GM18502 (cell line): ENCODE results near the gene ATP5MC2.
"Not testable (repeated sequence)": the region's sequence is repeated elsewhere in the genome, so short reads cannot be mapped to it uniquely, and the experiment has no call there.

Source experiments
- ATAC-seq: cut with Tn5 transposase; IDR thresholded peaks from one replicate; pipeline ENCODE4 v1.9.1; 2021; ENCODE audit warnings: mild to moderate bottlenecking; ENCODE audit not compliant: unreplicated experiment, poor library complexity

ATP5MC2 gene

DNA sequence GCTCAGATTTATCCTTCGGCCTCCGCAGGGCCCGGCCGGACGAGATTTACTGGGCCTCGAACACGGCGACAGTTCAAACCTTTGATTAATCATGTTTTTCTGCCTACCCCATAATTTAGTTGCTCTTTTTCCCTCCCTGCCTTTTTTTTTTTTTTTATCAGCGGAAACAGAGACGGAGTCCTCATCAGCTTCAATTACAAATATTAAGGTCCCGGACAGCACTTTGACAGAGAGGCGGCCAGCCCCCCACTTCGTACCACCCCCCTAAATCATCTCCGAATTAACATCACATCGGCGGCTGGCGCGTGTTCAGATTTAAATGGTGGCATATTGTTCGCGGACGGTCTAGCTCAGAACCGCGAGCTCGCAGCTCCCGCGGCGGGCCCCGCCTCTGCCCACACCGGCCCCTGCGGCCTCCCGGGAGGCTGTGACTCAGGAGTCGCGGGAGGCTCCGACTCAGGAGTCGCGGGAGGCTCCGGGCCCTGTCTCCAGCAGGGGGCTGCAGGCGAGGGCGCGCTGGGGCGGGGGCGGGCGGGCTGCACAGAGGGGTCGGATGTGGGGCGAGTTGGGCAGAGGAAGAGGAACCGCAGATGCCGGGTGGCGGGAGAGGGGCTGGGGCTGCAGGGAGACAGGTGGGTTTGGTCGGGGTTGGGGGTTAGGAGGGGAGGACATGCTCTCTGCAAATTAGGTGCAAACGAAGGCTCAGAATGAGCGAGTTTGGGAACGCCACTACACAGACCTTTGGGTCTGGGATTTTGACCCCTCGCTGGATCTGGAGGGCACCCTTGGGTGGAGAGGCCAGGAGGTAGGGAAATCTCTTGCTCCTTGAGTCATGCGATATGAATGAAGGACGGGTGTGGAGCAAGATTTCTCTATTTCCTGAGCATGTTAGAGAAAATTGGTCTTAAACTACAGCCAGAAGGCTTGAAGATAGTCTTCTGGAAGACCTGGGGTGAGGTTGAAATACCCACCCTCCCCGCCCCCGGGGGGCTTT lies 19.6 kb upstream of the ATP5MC2 start:
- no peak for ATAC-seq

DNA sequence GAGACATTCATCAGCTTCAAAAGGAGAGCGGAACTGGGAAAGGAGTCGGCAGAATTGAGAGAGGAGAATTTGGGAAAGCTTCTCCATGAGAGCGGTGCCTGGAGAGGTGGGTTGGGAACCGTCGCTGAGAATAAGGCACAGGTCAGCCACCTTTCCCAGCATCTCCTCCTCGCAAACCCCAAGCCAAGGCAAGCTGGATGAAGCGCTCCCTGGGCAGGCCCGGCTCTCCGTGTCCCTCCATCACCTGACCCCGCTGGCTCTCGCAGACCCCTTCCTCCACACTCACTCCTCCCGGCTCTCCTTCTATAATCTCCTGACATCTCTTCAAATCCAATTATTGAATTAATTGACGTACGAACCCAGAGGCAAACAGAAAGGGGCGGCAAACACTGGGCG lies 18.9 kb upstream of the ATP5MC2 start:
- no peak for ATAC-seq

DNA sequence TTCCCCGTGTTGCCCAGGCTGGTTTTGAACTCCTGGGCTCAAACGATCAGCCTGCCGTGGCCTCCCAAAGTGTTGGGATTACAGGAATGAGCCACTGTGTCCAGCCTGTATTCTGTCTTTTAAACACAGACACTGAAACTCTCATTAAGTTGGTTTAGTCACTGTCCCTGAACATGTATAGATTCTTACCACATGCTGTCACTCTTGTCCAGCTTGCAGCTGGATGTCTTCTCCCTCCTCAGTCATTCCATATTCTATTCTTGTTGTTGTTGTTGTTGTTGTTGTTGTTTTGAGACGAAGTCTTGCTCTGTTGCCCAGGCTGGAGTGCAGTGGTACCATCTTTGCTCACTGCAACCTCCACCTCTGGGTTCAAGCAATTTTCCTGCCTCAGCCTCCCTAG lies 12.3 kb upstream of the ATP5MC2 start:
- ATAC-seq: no peak

- no peak for ATAC-seq
Measured at GRCh38 chr12:53686436-53686835, 10.6 kb upstream of the ATP5MC2 start.

DNA sequence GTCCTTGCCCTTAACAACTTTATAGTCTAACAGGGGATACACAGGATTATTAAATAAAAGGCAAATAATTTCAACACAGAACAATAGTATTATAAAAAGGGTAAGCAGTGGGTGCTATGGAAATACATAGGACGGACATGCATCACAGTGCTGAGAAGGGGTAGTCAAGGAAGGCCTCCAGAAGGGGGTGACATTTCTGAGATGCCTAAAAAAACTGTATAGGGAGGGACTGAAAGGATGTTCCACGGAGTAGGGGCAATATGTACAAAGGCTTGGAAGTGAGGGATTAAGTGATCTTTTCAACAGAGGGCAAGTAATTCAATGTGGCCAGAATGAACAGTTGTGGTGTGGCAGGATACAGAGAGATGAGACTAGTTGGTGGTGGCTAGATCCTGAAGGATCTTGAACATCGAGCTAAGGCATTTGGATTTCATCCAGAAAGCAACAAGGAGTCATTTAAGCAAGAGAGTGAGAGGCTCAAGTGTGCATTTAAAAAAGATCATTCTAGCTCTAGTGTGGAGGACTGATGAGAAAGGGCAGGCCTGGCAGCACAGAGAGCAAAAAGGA lies 8.9 kb upstream of the ATP5MC2 start:
- no peak for ATAC-seq

GRCh38 chr12:53683983-53684382 lies 8.1 kb upstream of the ATP5MC2 start:
- no peak for ATAC-seq

- ATAC-seq: no peak
Measured at GRCh38 chr12:53683494-53683893, 7.6 kb upstream of the ATP5MC2 start.

DNA sequence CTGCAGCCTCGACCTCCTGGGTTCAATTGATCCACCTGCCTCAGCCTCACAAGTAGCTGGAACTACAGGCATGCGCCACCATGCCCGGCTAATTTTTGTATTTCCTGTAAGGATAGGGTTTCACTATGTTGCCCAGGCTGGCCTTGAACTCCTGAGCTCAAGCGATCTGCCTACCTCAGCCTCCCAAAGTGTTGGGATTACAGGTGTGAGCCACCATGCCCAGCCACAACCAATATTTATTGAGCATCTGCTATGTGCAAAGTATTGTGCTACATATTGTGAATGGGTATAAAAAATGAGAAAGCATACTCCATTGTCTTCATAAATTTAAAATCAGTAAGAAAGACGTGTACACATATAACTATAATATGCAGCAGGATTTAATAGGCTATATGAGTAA lies 4.2 kb upstream of the ATP5MC2 start:
- ATAC-seq: not testable (repeated sequence)

DNA sequence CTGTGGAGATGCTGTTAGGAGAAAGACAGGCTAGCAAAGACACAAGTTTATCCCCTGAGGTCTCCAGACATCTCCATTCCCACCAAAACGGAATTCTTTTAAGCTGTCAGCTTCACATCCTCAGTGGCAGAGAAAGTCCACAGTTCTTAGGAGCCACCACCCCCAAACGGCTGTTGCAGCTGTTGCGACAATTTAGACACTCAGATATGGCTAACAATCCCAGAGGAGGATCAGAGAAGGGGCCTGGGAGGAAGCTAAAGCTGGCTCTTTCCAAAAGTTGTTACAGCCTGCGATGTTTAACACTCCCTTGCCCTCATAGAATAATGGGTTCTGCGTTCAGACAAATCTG lies 1.9 kb upstream of the ATP5MC2 start:
- no peak for ATAC-seq

- ATAC-seq: no peak
Measured at GRCh38 chr12:53677016-53677799, 1.3 kb upstream of the ATP5MC2 start.

- ATAC-seq: no peak
Measured at GRCh38 chr12:53676656-53677015, 753 bp upstream of the ATP5MC2 start.

GRCh38 chr12:53674977-53675700 lies 744 bp downstream of the ATP5MC2 start:
- ATAC-seq: no peak

DNA sequence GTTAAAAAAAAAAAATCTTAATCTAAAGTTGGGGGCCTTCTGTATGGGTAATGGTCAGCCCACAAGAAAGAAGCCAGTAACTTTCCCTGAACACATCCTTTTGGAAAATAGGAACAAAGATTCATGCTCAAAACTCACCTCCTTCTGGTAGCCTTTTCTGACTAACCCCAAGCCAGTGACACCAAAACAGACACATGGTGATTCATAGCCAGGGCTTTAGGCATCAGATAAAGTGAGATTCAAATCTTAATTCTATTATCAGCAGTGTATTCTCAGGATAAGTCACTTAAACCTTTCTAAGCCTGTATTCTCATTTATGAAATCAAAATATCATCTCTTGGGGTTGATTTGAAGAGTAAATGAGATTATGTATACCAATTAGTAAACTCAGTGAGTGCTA lies 4.9 kb downstream of the ATP5MC2 start:
- no peak for ATAC-seq

- no peak for ATAC-seq
Measured at GRCh38 chr12:53670308-53670707, 5.6 kb downstream of the ATP5MC2 start.

DNA sequence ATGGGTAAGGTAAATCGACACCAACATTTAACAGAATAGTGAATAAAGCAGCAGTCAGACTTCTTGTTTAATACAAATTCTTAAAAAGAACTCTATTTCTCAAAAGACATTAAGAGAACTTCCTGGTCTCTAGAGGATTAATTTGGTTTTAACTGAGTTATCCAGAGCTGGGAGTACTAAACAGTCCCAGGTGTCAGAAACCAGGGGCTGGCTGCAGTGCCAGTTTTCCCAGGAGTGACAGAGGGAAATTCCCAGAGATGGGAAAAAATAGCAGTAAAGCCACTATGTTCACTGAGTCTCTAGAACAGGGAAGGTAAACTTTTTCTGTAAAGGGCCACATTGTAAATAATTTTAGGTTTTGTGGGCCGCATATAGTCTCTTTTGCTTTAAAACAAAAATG lies 8.8 kb downstream of the ATP5MC2 start:
- no peak for ATAC-seq

- no peak for ATAC-seq
Measured at GRCh38 chr12:53664936-53665335, 10.9 kb downstream of the ATP5MC2 start.

- ATAC-seq: no peak
Measured at GRCh38 chr12:53664191-53664590, 11.7 kb downstream of the ATP5MC2 start.

- no peak for ATAC-seq
Measured at GRCh38 chr12:53660041-53660440, 15.8 kb downstream of the ATP5MC2 start.

- ATAC-seq: no peak
Measured at GRCh38 chr12:53659571-53659981, 16.3 kb downstream of the ATP5MC2 start.

- ATAC-seq: no peak
Measured at GRCh38 chr12:53659011-53659551, 16.8 kb downstream of the ATP5MC2 start.
